Activated CD4-positive, alpha-beta T cell treated with anti-CD3 and anti-CD28 coated beads, Interleukin-2, amount 10 ng/mL, durations not matched to agents 24 days and 14 days (primary cell): ENCODE results near the gene ERFE. TPM values are rescaled to one million over a fixed set of nuclear protein-coding genes. Genes with fewer than 3 reads are reported as not detected.
"Not testable (repeated sequence)": the region's sequence is repeated elsewhere in the genome, so short reads cannot be mapped to it uniquely, and the experiment has no call there.

ENCODE experiments used
- DNase-seq: peaks from one replicate; pipeline ENCODE4 v3.0.0; 2022
- H3K27ac Mint-ChIP-seq: one replicate; pipeline ENCODE4 v1.8.0; 2022; ENCODE audit warnings: mild to moderate bottlenecking, mixed read lengths
- H3K27me3 Mint-ChIP-seq: one replicate; pipeline ENCODE4 v1.8.0; 2022; ENCODE audit warnings: mixed read lengths
- H3K36me3 Mint-ChIP-seq: one replicate; pipeline ENCODE4 v1.8.0; 2022; ENCODE audit warnings: low read depth, mild to moderate bottlenecking, mixed read lengths
- H3K4me1 Mint-ChIP-seq: one replicate; pipeline ENCODE4 v1.8.0; 2021; ENCODE audit warnings: mixed read lengths
- H3K4me3 Mint-ChIP-seq: one replicate; pipeline ENCODE4 v1.8.0; 2022; ENCODE audit warnings: mild to moderate bottlenecking, moderate library complexity, mixed read lengths
- H3K9me3 Mint-ChIP-seq: one replicate; pipeline ENCODE4 v1.8.0; 2021; ENCODE audit warnings: mixed read lengths
- intact Hi-C: fragments of 100-400 bp; cut with micrococcal nuclease; formaldehyde crosslinking; loops from one replicate; pipeline ENCODE4 v1.15.1; 2023
- total RNA-seq: library from RNA; stranded (reverse); gene quantifications from 2 replicates; pipeline ENCODE4 v1.2.3, GENCODE V29; 2022

The ERFE gene
- total RNA-seq, 1 donor from 2014 or later: 0.37 TPM

GRCh38 chr2:238169708-238170251 lies 11.0 kb downstream of the ERFE start:
- Mint-ChIP-seq H3K9me3 (no peaks in the 10 kb centered on the region), H3K27me3 (peaks cover 5% of the 10 kb centered on the region)
- intact Hi-C loops: no loop called here

DNA sequence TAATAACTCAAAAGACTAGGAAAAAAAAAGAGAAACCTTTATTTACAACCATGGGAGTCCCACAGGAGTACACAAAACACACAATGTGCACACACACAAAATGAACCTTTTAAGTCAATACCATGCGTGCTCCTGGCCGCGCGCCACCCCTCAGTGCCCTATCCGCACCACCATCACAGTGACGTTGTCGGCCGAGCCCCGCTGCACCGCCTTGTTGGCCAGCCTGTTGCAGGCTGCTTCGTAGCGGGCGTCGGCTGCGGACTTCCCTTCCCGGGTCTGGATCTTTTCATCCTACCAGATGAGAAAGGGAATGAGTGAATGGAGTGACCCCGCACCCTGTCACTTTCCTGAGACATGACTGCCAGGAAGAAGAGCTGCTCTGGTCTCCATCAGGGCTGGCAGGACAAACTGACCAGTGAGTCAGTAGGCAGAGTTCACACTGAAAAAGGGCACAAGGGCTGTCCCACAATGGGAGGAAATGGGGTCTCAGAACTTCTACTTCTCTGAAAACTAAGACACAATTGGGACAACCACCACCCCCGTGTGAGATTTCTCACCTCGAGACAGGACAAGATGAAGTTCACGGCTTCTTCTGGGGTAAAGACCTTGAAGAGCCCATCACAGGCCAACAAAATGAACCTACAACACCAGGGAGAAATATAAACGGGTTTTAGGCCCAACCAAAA lies 11.8 kb downstream of the ERFE start:
- DNase-seq: no peak
- H3K9me3 Mint-ChIP-seq: no peaks in the 10 kb centered on the region
- intact Hi-C loops: no loop called here
- H3K36me3 Mint-ChIP-seq: peaks cover 34% of the 10 kb centered on the region
- no peaks in the 10 kb centered on the region for H3K4me1 Mint-ChIP-seq
- no peak overlapping the region for H3K4me3 Mint-ChIP-seq
- no peaks in the 10 kb centered on the region for H3K27me3 Mint-ChIP-seq
- H3K27ac Mint-ChIP-seq: peak overlapping the region; percentile 15

More at GRCh38 chr2:238169708-238170251, 11.0 kb downstream of the ERFE start:
- no peak for DNase-seq
- Mint-ChIP-seq H3K4me1 (no peaks in the 10 kb centered on the region), H3K4me3 (no peak overlapping the region), H3K36me3 (peaks cover 34% of the 10 kb centered on the region), H3K27ac (no peak overlapping the region)

DNA sequence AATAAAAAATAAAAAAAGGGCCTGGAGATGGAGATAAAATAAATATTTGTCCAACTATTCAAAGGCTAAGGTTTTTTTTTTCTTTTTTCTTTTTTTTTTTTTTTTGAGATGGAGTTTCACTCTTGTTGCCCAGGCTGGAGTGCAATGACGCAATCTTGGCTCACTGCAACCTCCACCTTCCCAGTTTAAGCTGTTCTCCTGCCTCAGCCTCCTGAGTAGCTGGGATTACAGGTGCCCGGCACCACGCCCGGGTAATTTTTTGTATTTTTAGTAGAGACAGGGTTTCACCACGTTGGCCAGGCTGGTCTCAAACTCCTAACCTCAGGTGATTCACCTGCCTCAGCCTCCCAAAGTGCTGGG lies 12.3 kb downstream of the ERFE start:
- DNase-seq, H3K9me3 Mint-ChIP-seq, intact Hi-C loops, H3K27ac Mint-ChIP-seq, H3K27me3 Mint-ChIP-seq, H3K4me1 Mint-ChIP-seq, H3K4me3 Mint-ChIP-seq: not testable (repeated sequence)
- peaks cover 37% of the 10 kb centered on the region for H3K36me3 Mint-ChIP-seq

- H3K4me1 Mint-ChIP-seq: no peaks in the 10 kb centered on the region
- peaks cover 41% of the 10 kb centered on the region for H3K36me3 Mint-ChIP-seq
- no peaks in the 10 kb centered on the region for H3K9me3 Mint-ChIP-seq
- intact Hi-C loops: no loop called here
- H3K27me3 Mint-ChIP-seq: no peaks in the 10 kb centered on the region
- no peak overlapping the region for H3K27ac Mint-ChIP-seq
- H3K4me3 Mint-ChIP-seq: no peak overlapping the region
- no peak for DNase-seq
These were observed 12.9 kb downstream of the ERFE start for GRCh38 chr2:238171575-238172187.

- no peak overlapping the region for H3K4me3 Mint-ChIP-seq
- H3K4me1 Mint-ChIP-seq: no peaks in the 10 kb centered on the region
- no peak overlapping the region for H3K27ac Mint-ChIP-seq
- H3K27me3 Mint-ChIP-seq: no peaks in the 10 kb centered on the region
- no peak for DNase-seq
- intact Hi-C loops: no loop called here
- H3K36me3 Mint-ChIP-seq: peaks cover 47% of the 10 kb centered on the region
- no peaks in the 10 kb centered on the region for H3K9me3 Mint-ChIP-seq
These were observed 13.7 kb downstream of the ERFE start for GRCh38 chr2:238172439-238172838.

- no peaks in the 10 kb centered on the region for H3K4me1 Mint-ChIP-seq
- DNase-seq: no peak
- H3K36me3 Mint-ChIP-seq: peaks cover 50% of the 10 kb centered on the region
- H3K9me3 Mint-ChIP-seq: no peaks in the 10 kb centered on the region
- no peak overlapping the region for H3K4me3 Mint-ChIP-seq
- no peak overlapping the region for H3K27ac Mint-ChIP-seq
- H3K27me3 Mint-ChIP-seq: no peaks in the 10 kb centered on the region
- intact Hi-C loops: no loop called here
These were observed 14.9 kb downstream of the ERFE start for GRCh38 chr2:238173692-238174091.

- DNase-seq: no peak
- no peak overlapping the region for H3K27ac Mint-ChIP-seq
- intact Hi-C loops: no loop called here
- H3K27me3 Mint-ChIP-seq: no peaks in the 10 kb centered on the region
- no peaks in the 10 kb centered on the region for H3K4me1 Mint-ChIP-seq
- H3K9me3 Mint-ChIP-seq: no peaks in the 10 kb centered on the region
- peaks cover 52% of the 10 kb centered on the region for H3K36me3 Mint-ChIP-seq
- H3K4me3 Mint-ChIP-seq: no peak overlapping the region
These were observed 15.5 kb downstream of the ERFE start for GRCh38 chr2:238174291-238174690.

GRCh38 chr2:238174701-238175100 lies 15.9 kb downstream of the ERFE start:
- no peaks in the 10 kb centered on the region for H3K27me3 Mint-ChIP-seq
- no peak overlapping the region for H3K27ac Mint-ChIP-seq
- H3K9me3 Mint-ChIP-seq: no peaks in the 10 kb centered on the region
- no peaks in the 10 kb centered on the region for H3K4me1 Mint-ChIP-seq
- H3K36me3 Mint-ChIP-seq: peaks cover 54% of the 10 kb centered on the region
- DNase-seq: no peak
- H3K4me3 Mint-ChIP-seq: no peak overlapping the region
- intact Hi-C loops: no loop called here

- H3K4me3 Mint-ChIP-seq: no peak overlapping the region
- DNase-seq: no peak
- no peaks in the 10 kb centered on the region for H3K9me3 Mint-ChIP-seq
- peaks cover 56% of the 10 kb centered on the region for H3K36me3 Mint-ChIP-seq
- H3K4me1 Mint-ChIP-seq: no peaks in the 10 kb centered on the region
- H3K27ac Mint-ChIP-seq: no peak overlapping the region
- intact Hi-C loops: no loop called here
- H3K27me3 Mint-ChIP-seq: no peaks in the 10 kb centered on the region
These were observed 17.8 kb downstream of the ERFE start for GRCh38 chr2:238176613-238177012.

GRCh38 chr2:238180554-238180953 lies 21.8 kb downstream of the ERFE start:
- Mint-ChIP-seq H3K9me3 (no peaks in the 10 kb centered on the region), H3K27ac (no peak overlapping the region), H3K36me3 (peaks cover 74% of the 10 kb centered on the region), H3K27me3 (no peaks in the 10 kb centered on the region), H3K4me1 (peaks cover 8% of the 10 kb centered on the region), H3K4me3 (no peak overlapping the region)
- intact Hi-C loops: no loop called here
- DNase-seq: no peak

- H3K9me3 Mint-ChIP-seq: no peaks in the 10 kb centered on the region
- H3K4me3 Mint-ChIP-seq: no peak overlapping the region
- peaks cover 78% of the 10 kb centered on the region for H3K36me3 Mint-ChIP-seq
- H3K4me1 Mint-ChIP-seq: peaks cover 8% of the 10 kb centered on the region
- no peak for DNase-seq
- no peaks in the 10 kb centered on the region for H3K27me3 Mint-ChIP-seq
- H3K27ac Mint-ChIP-seq: no peak overlapping the region
- intact Hi-C loops: no loop called here
These were observed 23.6 kb downstream of the ERFE start for GRCh38 chr2:238182362-238182761.

GRCh38 chr2:238183821-238184220 lies 25.1 kb downstream of the ERFE start:
- Mint-ChIP-seq H3K4me1 (peaks cover 8% of the 10 kb centered on the region), H3K9me3 (no peaks in the 10 kb centered on the region), H3K27me3 (no peaks in the 10 kb centered on the region), H3K36me3 (peaks cover 84% of the 10 kb centered on the region), H3K4me3 (no peak overlapping the region), H3K27ac (no peak overlapping the region)
- intact Hi-C loops: no loop called here
- DNase-seq: no peak

- intact Hi-C loops: no loop called here
- Mint-ChIP-seq H3K4me3 (no peak overlapping the region), H3K27me3 (no peaks in the 10 kb centered on the region), H3K9me3 (no peaks in the 10 kb centered on the region), H3K4me1 (peaks cover 8% of the 10 kb centered on the region), H3K36me3 (peaks cover 83% of the 10 kb centered on the region), H3K27ac (no peak overlapping the region)
- no peak for DNase-seq
These were observed 29.1 kb downstream of the ERFE start for GRCh38 chr2:238187618-238188548.

GRCh38 chr2:238190445-238190844 lies 31.7 kb downstream of the ERFE start:
- Mint-ChIP-seq H3K36me3 (peaks cover 78% of the 10 kb centered on the region), H3K9me3 (no peaks in the 10 kb centered on the region), H3K27me3 (no peaks in the 10 kb centered on the region), H3K4me3 (no peak overlapping the region), H3K27ac (no peak overlapping the region), H3K4me1 (peaks cover under 1% of the 10 kb centered on the region)
- intact Hi-C loops: no loop called here
- DNase-seq: no peak
